SK-N-SH (cell line): ENCODE measurements around the gene SH3TC1. TPM values are rescaled to one million over a fixed set of nuclear protein-coding genes. Genes with fewer than 3 reads are reported as not detected.

Source experiments
- CTCF ChIA-PET: fragments of 300-600, 350-600 bp; formaldehyde crosslinking; extraction: SDS; loops from one replicate; lab custom pipeline; 2021; lab: Yijun Ruan, JAX
- POLR2A ChIA-PET: fragments of 350-600 bp; sonication (Branson Sonifier 250); formaldehyde crosslinking; extraction: SDS; loops from one replicate; lab custom pipeline; 2020; ENCODE audit warnings: antibody characterized with exemption, inconsistent platforms; lab: Yijun Ruan, JAX
- DNase-seq: peaks from one replicate; pipeline ENCODE4 v3.0.0; 2012
- H2AFZ ChIP-seq: fragments of 200-600 bp; sonication (generic); 2 replicates; pipeline ENCODE4 v1.8.1; 2016; ENCODE audit warnings: antibody characterized with exemption, mild to moderate bottlenecking, low read depth
- H3F3A ChIP-seq: fragments of 200-600 bp; sonication (generic); replicated peaks from 2 replicates; pipeline ENCODE3; 2016; ENCODE audit warnings: antibody characterized with exemption, mild to moderate bottlenecking; ENCODE audit not compliant: insufficient read depth
- H3K27ac ChIP-seq, 2 experiments: fragments of 200-500 bp in 1 of 2; fragments of 200-600 bp in 1 of 2; sonication (Bioruptor generic) in 1 of 2; sonication (generic), shearing (Covaris generic) in 1 of 2; 2 replicates each; pipeline versions ENCODE4 v1.5.1 to v1.6.1; 2014 to 2016; ENCODE audit warnings: low read depth in 2 of 2, inconsistent platforms in 1 of 2, low read length in 1 of 2, mild to moderate bottlenecking in 1 of 2, mixed read lengths in 1 of 2
- H3K27me3 ChIP-seq: fragments of 200-600 bp; sonication (generic), shearing (Covaris generic); 2 replicates; pipeline ENCODE4 v1.6.1; 2016; ENCODE audit warnings: mixed run types; ENCODE audit not compliant: insufficient read depth
- H3K36me3 ChIP-seq, 2 experiments: fragments of 200-500 bp in 1 of 2; fragments of 200-600 bp in 1 of 2; sonication (Bioruptor generic) in 1 of 2; sonication (generic) in 1 of 2; replicated peaks in 1 of 2; 2 replicates each; pipeline versions ENCODE3 to v1.5.1; 2014 to 2016; ENCODE audit warnings: low read length in 1 of 2, mild to moderate bottlenecking in 1 of 2; ENCODE audit not compliant: insufficient read depth in 2 of 2, control insufficient read depth in 1 of 2
- H3K4me1 ChIP-seq, 2 experiments: fragments of 200-500 bp in 1 of 2; fragments of 200-600 bp in 1 of 2; sonication (Bioruptor generic) in 1 of 2; sonication (generic), shearing (Covaris generic) in 1 of 2; 2 replicates each; pipeline versions ENCODE4 v1.5.1 to v1.6.1; 2014 to 2016; ENCODE audit warnings: low read depth in 1 of 2, low read length in 1 of 2, mixed run types in 1 of 2; ENCODE audit not compliant: insufficient read depth in 2 of 2, control insufficient read depth in 1 of 2
- H3K4me2 ChIP-seq: fragments of 200-600 bp; sonication (generic), shearing (Covaris generic); 2 replicates; pipeline ENCODE4 v1.6.1; 2017; ENCODE audit warnings: mixed run types
- H3K4me3 ChIP-seq, 2 experiments: fragments of 200-500 bp in 1 of 2; fragments of 200-600 bp in 1 of 2; sonication (Bioruptor generic) in 1 of 2; sonication (generic), shearing (Covaris generic) in 1 of 2; 2 replicates each; pipeline versions ENCODE4 v1.5.1 to v1.8.1; 2014 to 2016; ENCODE audit warnings: low read depth in 2 of 2, inconsistent platforms in 1 of 2, low read length in 1 of 2, mild to moderate bottlenecking in 1 of 2, mixed read lengths in 1 of 2, moderate library complexity in 1 of 2
- H3K79me2 ChIP-seq: fragments of 200-600 bp; sonication (generic); 2 replicates; pipeline ENCODE4 v1.8.1; 2017; ENCODE audit warnings: mild to moderate bottlenecking; ENCODE audit not compliant: insufficient read depth
- H3K9ac ChIP-seq: fragments of 200-600 bp; sonication (generic); 2 replicates; pipeline ENCODE4 v1.6.1; 2017; ENCODE audit warnings: mixed run types
- H3K9me2 ChIP-seq: fragments of 200-600 bp; sonication (generic); 2 replicates; pipeline ENCODE4 v1.6.1; 2017; ENCODE audit warnings: mixed run types
- H3K9me3 ChIP-seq: fragments of 200-600 bp; sonication (generic); 2 replicates; pipeline ENCODE4 v1.6.1; 2017; ENCODE audit warnings: mixed run types, mild to moderate bottlenecking, moderate library complexity
- H4K20me1 ChIP-seq: fragments of 200-600 bp; sonication (generic); 2 replicates; pipeline ENCODE4 v1.6.1; 2017; ENCODE audit warnings: mild to moderate bottlenecking, mixed run types; ENCODE audit not compliant: insufficient read depth
- CTCF ChIP-seq: fragments of 200-600 bp; sonication (generic); IDR thresholded peaks from 2 replicates; pipeline ENCODE4 v1.6.1; 2017; ENCODE audit warnings: antibody characterized with exemption, mild to moderate bottlenecking, moderate library complexity
- ELF1 ChIP-seq: IDR thresholded peaks from 2 replicates; pipeline ENCODE4 v1.4.0; 2012
- EZH2phosphoT487 ChIP-seq: fragments of 200-600 bp; sonication (generic); IDR thresholded peaks from 2 replicates; pipeline ENCODE4 v1.6.1; 2017; ENCODE audit warnings: low read depth, mixed run types, mild to moderate bottlenecking, antibody characterized with exemption, moderate library complexity, borderline replicate concordance
- FOXM1 ChIP-seq: IDR thresholded peaks from 2 replicates; pipeline ENCODE4 v1.4.0; 2012; ENCODE audit warnings: low read depth, mild to moderate bottlenecking
- GABPA ChIP-seq: IDR thresholded peaks from 2 replicates; pipeline ENCODE4 v1.4.0; 2012; ENCODE audit warnings: low read depth, mild to moderate bottlenecking
- GATA2 ChIP-seq: sonication (generic); formaldehyde crosslinking; IDR thresholded peaks from 2 replicates; pipeline ENCODE4 v1.5.0; 2020; ENCODE audit warnings: mild to moderate bottlenecking, missing genetic modification reagents
- JUND ChIP-seq: IDR thresholded peaks from 2 replicates; pipeline ENCODE4 v1.4.0; 2012
- NRF1 ChIP-seq: IDR thresholded peaks from 2 replicates; pipeline ENCODE4 v1.6.1; 2012; ENCODE audit warnings: low read depth, mild to moderate bottlenecking, low read length
- PBX3 ChIP-seq: IDR thresholded peaks from 2 replicates; pipeline ENCODE4; 2012
- POLR2AphosphoS5 ChIP-seq: IDR thresholded peaks from 2 replicates; pipeline ENCODE4 v1.6.1; 2012; ENCODE audit warnings: low read depth, low read length
- RCOR1 ChIP-seq: fragments of 150-350 bp; IDR thresholded peaks from 2 replicates; pipeline ENCODE4 v1.6.1; 2017; ENCODE audit warnings: antibody characterized with exemption, low read length
- TCF12 ChIP-seq: IDR thresholded peaks from 2 replicates; pipeline ENCODE4 v1.4.0; 2012
- WGBS: methylation state at CpG from one replicate; pipeline ENCODE4 v1.1.6; 2017; ENCODE audit warnings: low lambda C conversion rate; 5-methylcytosine and 5-hydroxymethylcytosine counted together
- polyA plus RNA-seq, 3 experiments: library from polyadenylated mRNA; depleted of rRNA; stranded (reverse); fragments of >200 nt; gene quantifications; 2 replicates each; pipeline ENCODE4 v1.2.3, GENCODE V29; 2012
- TF ChIP-seq, protein P1 (sequence below): IDR thresholded peaks from 2 replicates; pipeline ENCODE4 v1.4.0; 2012; ENCODE audit warnings: low read depth, borderline replicate concordance

Gene SH3TC1
- polyA plus RNA-seq, 1 of the 3 experiments (the other 2 are of a cell fraction) = 2.7 TPM

DNA sequence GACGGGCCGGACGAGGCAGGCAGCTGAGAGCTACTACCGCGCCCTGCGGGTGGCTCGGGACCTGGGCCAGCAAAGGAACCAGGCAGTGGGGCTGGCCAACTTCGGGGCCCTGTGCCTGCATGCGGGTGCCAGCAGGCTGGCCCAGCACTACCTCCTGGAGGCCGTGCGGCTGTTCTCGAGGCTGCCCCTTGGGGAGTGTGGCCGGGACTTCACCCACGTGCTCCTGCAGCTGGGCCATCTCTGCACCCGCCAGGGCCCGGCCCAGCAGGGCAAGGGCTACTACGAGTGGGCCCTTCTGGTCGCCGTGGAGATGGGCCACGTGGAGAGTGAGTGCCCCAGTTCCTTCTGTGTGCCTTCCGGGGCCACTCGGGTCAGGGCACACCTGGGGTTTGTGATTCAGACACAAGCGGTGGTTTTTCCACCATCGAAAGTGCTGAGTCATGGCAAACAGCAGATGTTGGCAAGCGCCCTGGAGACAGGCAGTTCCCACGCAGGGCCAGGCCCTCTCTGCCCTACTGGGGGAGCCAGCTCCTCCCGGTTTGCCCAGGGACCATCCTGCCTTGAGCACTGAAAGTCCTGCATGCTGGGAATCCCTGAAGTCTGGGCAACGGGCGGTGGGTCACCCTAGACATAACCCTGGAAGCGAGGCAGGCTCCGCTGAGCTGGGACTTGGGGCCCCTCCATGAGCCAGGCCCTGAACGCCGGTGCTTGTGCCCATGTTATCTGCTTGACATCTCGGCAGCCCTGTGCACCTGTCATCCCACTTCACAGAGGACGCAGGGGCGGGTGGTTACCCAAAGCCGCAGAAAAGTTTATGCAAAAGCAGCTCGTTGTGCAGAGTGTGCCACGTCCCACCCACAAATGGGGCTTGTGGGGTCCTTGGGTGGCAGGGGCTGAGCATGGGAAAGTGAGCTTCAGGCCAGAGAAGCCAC is 29.5 kb downstream of the SH3TC1 start:
- TF ChIP-seq, protein P1, sequence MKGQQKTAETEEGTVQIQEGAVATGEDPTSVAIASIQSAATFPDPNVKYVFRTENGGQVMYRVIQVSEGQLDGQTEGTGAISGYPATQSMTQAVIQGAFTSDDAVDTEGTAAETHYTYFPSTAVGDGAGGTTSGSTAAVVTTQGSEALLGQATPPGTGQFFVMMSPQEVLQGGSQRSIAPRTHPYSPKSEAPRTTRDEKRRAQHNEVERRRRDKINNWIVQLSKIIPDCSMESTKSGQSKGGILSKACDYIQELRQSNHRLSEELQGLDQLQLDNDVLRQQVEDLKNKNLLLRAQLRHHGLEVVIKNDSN = no peak
- TF ChIP-seq TCF12 (peak; percentile 68), EZH2phosphoT487 (no peak), NRF1 (no peak), RCOR1 (no peak), POLR2AphosphoS5 (no peak), CTCF (no peak)
- Histone ChIP-seq H3K4me3 (no peak overlapping the region), H3K9ac (no peak overlapping the region), H3K9me3 (no peaks in the 10 kb centered on the region), H3F3A (no peaks in the 10 kb centered on the region), H3K36me3 (no peaks in the 10 kb centered on the region), H3K27me3 (no peaks in the 10 kb centered on the region), H3K4me2 (no peak overlapping the region), H3K4me1 (peaks cover 0 to 22% of the 10 kb centered on the region in 2 experiments; a peak in 1 of 4 replicates), H2AFZ (no peak overlapping the region), H3K9me2 (no peaks in the 10 kb centered on the region), H3K79me2 (no peaks in the 10 kb centered on the region), H3K27ac (peak overlapping the region in 1 of 2 experiments; percentile 17; a peak in 1 of 4 replicates), H4K20me1 (no peaks in the 10 kb centered on the region)
- DNase-seq = no peak
- ChIA-PET POLR2A (interaction anchor here (0.5 kb wide), 1 partner anchor 11 kb away, joined by 3 read pairs; no protein-coding TSS in a partner anchor), CTCF (interaction anchor here (0.6 to 5.6 kb wide), 5 partner anchors 10 to 192 kb away, joined by 3 to 42 read pairs (median 3); no protein-coding TSS in a partner anchor)
- 81% methylated on average over 22 of the region's 39 CpGs for WGBS

- Histone ChIP-seq H4K20me1 (no peaks in the 10 kb centered on the region), H3K9me2 (no peaks in the 10 kb centered on the region), H3K4me3 (no peak overlapping the region), H3K9ac (no peak overlapping the region), H3K79me2 (no peaks in the 10 kb centered on the region), H3K9me3 (no peaks in the 10 kb centered on the region), H3K27me3 (no peaks in the 10 kb centered on the region), H3K4me1 (peaks cover 0 to 22% of the 10 kb centered on the region in 2 experiments; a peak in 1 of 4 replicates), H2AFZ (no peak overlapping the region), H3F3A (no peaks in the 10 kb centered on the region), H3K36me3 (no peaks in the 10 kb centered on the region), H3K4me2 (no peak overlapping the region), H3K27ac (no peak overlapping the region)
- DNase-seq = no peak
- CTCF ChIA-PET = interaction anchor here (0.6 to 5.6 kb wide), 4 partner anchors 9 to 188 kb away, joined by 3 to 42 read pairs (median 14); no protein-coding TSS in a partner anchor
- WGBS = 94% methylated on average over 13 of the region's 17 CpGs
- POLR2A ChIA-PET = interaction anchor here (0.5 kb wide), 1 partner anchor 12 kb away, joined by 3 read pairs; no protein-coding TSS in a partner anchor
- TF ChIP-seq JUND = no peak
- no peak for TF ChIP-seq RCOR1
- no peak for TF ChIP-seq GATA2 (CRISPR knock-in tag)
- no peak for TF ChIP-seq POLR2AphosphoS5
- no peak for TF ChIP-seq FOXM1
- TF ChIP-seq GABPA = no peak
- no peak for TF ChIP-seq ELF1
- TF ChIP-seq PBX3 = no peak
- TF ChIP-seq, all 33 proteins: peak for 0
Observed at GRCh38 chr4:8229331-8229975, 30.4 kb downstream of the SH3TC1 start.
